Neuronal stem cell (in vitro differentiated cells): ENCODE measurements around the gene PKD2.

Experiments used
- DNase-seq: peaks from one replicate; pipeline ENCODE4 v3.0.0-alpha.2; 2013; ENCODE audit warnings: low spot score
- H2AFZ ChIP-seq: one replicate; pipeline ENCODE4 v1.6.1; 2013; ENCODE audit warnings: mild to moderate bottlenecking, low read length, inconsistent platforms
- H2AK5ac ChIP-seq: 2 replicates; pipeline ENCODE4 v1.6.1; 2013; ENCODE audit warnings: low read depth, mild to moderate bottlenecking, inconsistent platforms, low read length, moderate library complexity, mixed read lengths
- H2BK120ac ChIP-seq: 2 replicates; pipeline ENCODE4 v1.6.1; 2013; ENCODE audit warnings: low read depth, mild to moderate bottlenecking, inconsistent platforms, low read length, moderate library complexity, mixed read lengths
- H2BK12ac ChIP-seq: one replicate; pipeline ENCODE4 v1.6.1; 2013; ENCODE audit warnings: low read length, inconsistent platforms
- H2BK15ac ChIP-seq: 2 replicates; pipeline ENCODE4 v1.6.1; 2013; ENCODE audit warnings: mild to moderate bottlenecking, low read length, inconsistent platforms, mixed read lengths
- H2BK5ac ChIP-seq: one replicate; pipeline ENCODE4 v1.6.1; 2013; ENCODE audit warnings: inconsistent platforms, mild to moderate bottlenecking, low read length, moderate library complexity
- H3K14ac ChIP-seq: one replicate; pipeline ENCODE4 v1.6.1; 2013; ENCODE audit warnings: low read length, inconsistent platforms
- H3K18ac ChIP-seq: 2 replicates; pipeline ENCODE4 v1.6.1; 2013; ENCODE audit warnings: low read length, inconsistent platforms
- H3K23ac ChIP-seq: 2 replicates; pipeline ENCODE4 v1.6.1; 2013; ENCODE audit warnings: low read depth, mild to moderate bottlenecking, mixed read lengths, low read length, inconsistent platforms; ENCODE audit not compliant: poor library complexity
- H3K27ac ChIP-seq: replicated peaks from 3 replicates; pipeline ENCODE4 v1.5.1; 2013; ENCODE audit warnings: low read length, inconsistent platforms
- H3K27me3 ChIP-seq, 3 experiments: 2 replicates each; pipeline ENCODE4 v1.6.1; 2013; ENCODE audit warnings: low read length in 3 of 3, mild to moderate bottlenecking in 2 of 3, inconsistent platforms in 1 of 3, low read depth in 1 of 3, mixed read lengths in 1 of 3, moderate library complexity in 1 of 3; ENCODE audit not compliant: control insufficient read depth in 3 of 3, insufficient read depth in 3 of 3
- H3K36me3 ChIP-seq, 2 donors: replicated peaks in 1 of 2; 2 replicates each; pipeline ENCODE4 v1.6.1; 2013; ENCODE audit warnings: low read length in 2 of 2; ENCODE audit not compliant: control insufficient read depth in 2 of 2, insufficient read depth in 2 of 2
- H3K4ac ChIP-seq: 2 replicates; pipeline ENCODE4 v1.6.1; 2013; ENCODE audit warnings: inconsistent platforms, mild to moderate bottlenecking, low read length, moderate library complexity
- H3K4me1 ChIP-seq, 2 donors: 1 replicate in 1 of 2; 2 replicates in 1 of 2; pipeline ENCODE4 v1.6.1; 2013; ENCODE audit warnings: low read length in 2 of 2, low read depth in 1 of 2; ENCODE audit not compliant: control insufficient read depth in 2 of 2, insufficient read depth in 1 of 2
- H3K4me2 ChIP-seq: one replicate; pipeline ENCODE4 v1.6.1; 2013; ENCODE audit warnings: mild to moderate bottlenecking, low read length, inconsistent platforms; ENCODE audit not compliant: insufficient read depth, poor library complexity, severe bottlenecking
- H3K4me3 ChIP-seq, 2 donors: 2 replicates each; pipeline ENCODE4 v1.5.1; 2013; ENCODE audit warnings: low read length in 2 of 2, mild to moderate bottlenecking in 2 of 2, inconsistent platforms in 1 of 2, moderate library complexity in 1 of 2
- H3K79me1 ChIP-seq: one replicate; pipeline ENCODE4 v1.6.1; 2013; ENCODE audit warnings: low read depth, mild to moderate bottlenecking, inconsistent platforms, low read length, moderate library complexity
- H3K9ac ChIP-seq: one replicate; pipeline ENCODE4 v1.6.1; 2013; ENCODE audit warnings: mild to moderate bottlenecking, low read depth, low read length, inconsistent platforms; ENCODE audit not compliant: poor library complexity
- H3K9me3 ChIP-seq, 2 donors: replicated peaks in 1 of 2; 2 replicates each; pipeline versions ENCODE3 to v1.6.1; 2013; ENCODE audit warnings: low read length in 2 of 2, mild to moderate bottlenecking in 2 of 2, inconsistent platforms in 1 of 2, low read depth in 1 of 2, mixed read lengths in 1 of 2, moderate library complexity in 1 of 2; ENCODE audit not compliant: control insufficient read depth in 2 of 2, insufficient read depth in 1 of 2
- H4K8ac ChIP-seq: one replicate; pipeline ENCODE4 v1.6.1; 2013; ENCODE audit warnings: low read depth, mild to moderate bottlenecking, inconsistent platforms, low read length, moderate library complexity
- H4K91ac ChIP-seq: one replicate; pipeline ENCODE4 v1.6.1; 2013; ENCODE audit warnings: low read length, low read depth, mild to moderate bottlenecking, inconsistent platforms; ENCODE audit not compliant: poor library complexity
- WGBS, 2 donors: extraction: QIAGEN DNeasy Blood & Tissue Kit; methylation state at CpG; one replicate each; pipeline ENCODE4 v1.1.7; 2013; ENCODE audit warnings: missing lambda C conversion rate in 2 of 2, mixed read lengths in 1 of 2; ENCODE audit not compliant: insufficient read length in 2 of 2, insufficient replicate concordance in 1 of 2; ENCODE audit errors: extremely low coverage in 2 of 2; 5-methylcytosine and 5-hydroxymethylcytosine counted together

Gene PKD2

DNA sequence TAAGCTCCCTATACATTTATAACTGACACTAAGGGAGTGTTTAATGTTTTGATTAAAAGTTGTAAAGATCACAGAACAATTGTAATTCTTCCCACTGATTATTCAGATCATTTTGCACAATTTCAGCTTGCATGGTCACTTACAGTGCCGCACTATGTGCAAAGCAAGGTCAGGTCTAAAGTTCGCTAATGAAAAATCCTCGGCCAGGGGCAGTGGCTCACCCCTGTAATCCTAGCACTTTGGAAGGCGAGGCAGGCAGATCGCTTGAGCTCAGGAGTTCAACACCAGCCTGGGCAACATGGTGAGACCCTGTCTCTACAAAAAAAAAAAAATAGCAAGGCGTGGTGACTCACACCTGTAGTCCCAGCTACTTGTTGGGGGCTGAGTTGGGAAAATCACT lies 57.0 kb downstream of the PKD2 start:
- Histone ChIP-seq H3K36me3 (peaks cover 15 to 97% of the 10 kb centered on the region in 2 donors), H2BK12ac (no peak overlapping the region)

DNA sequence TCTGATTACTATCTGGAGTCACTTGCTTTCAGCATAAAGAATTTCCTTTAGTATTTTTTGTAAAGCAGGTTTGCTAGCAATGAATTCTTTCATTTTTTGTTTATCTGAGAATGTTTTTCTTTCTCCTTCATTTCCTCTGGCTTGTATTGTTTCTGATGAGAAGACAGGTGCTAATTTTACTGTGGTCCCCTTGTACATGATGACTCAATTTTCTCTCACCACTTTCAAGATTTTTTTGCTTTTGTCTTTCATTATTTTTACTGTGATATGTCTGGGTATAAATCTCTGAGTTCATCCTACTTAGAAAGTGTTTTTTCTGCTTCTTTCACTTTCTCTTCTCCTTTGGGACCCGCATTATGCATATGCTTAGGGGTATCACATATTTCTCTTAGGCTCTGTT lies 62.6 kb downstream of the PKD2 start:
- H2BK5ac ChIP-seq = no peak overlapping the region
- no peak overlapping the region for H3K27ac ChIP-seq
- peaks cover 31 to 100% of the 10 kb centered on the region in 2 donors for H3K36me3 ChIP-seq
- H3K23ac ChIP-seq = no peak overlapping the region
- H3K4me3 ChIP-seq = no peak overlapping the region
- no peaks in the 10 kb centered on the region for H3K79me1 ChIP-seq
- H2AFZ ChIP-seq = no peak overlapping the region
- H2BK120ac ChIP-seq = no peak overlapping the region
- DNase-seq = no peak
- H2BK15ac ChIP-seq = no peak overlapping the region
- no peak overlapping the region for H4K91ac ChIP-seq
- peaks cover 3 to 18% of the 10 kb centered on the region in 2 donors for H3K9me3 ChIP-seq
- H3K4ac ChIP-seq = no peak overlapping the region
- no peak overlapping the region for H3K14ac ChIP-seq
- WGBS, 2 donors = no CpG with 5 or more reads among the region's 1 CpG
- no peak overlapping the region for H3K9ac ChIP-seq
- H3K4me2 ChIP-seq = no peak overlapping the region
- no peak overlapping the region for H2BK12ac ChIP-seq
- H3K18ac ChIP-seq = no peak overlapping the region
- H4K8ac ChIP-seq = no peak overlapping the region
- no peak overlapping the region for H2AK5ac ChIP-seq
- H3K27me3 ChIP-seq = no peaks in the 10 kb centered on the region
- H3K4me1 ChIP-seq = no peaks in the 10 kb centered on the region

More for the DNA sequence above, 57.0 kb downstream of the PKD2 start:
- Histone ChIP-seq H3K27me3 (no peaks in the 10 kb centered on the region), H3K14ac (no peak overlapping the region), H3K4me3 (no peak overlapping the region), H2AFZ (no peak overlapping the region), H3K4ac (no peak overlapping the region), H3K4me2 (no peak overlapping the region), H3K9me3 (peaks cover 3 to 18% of the 10 kb centered on the region in 2 donors), H3K4me1 (no peaks in the 10 kb centered on the region), H4K91ac (no peak overlapping the region), H3K79me1 (no peaks in the 10 kb centered on the region), H2AK5ac (no peak overlapping the region), H3K9ac (no peak overlapping the region), H3K18ac (no peak overlapping the region), H3K27ac (no peak overlapping the region), H2BK5ac (no peak overlapping the region), H2BK15ac (no peak overlapping the region), H3K23ac (no peak overlapping the region), H4K8ac (no peak overlapping the region), H2BK120ac (no peak overlapping the region)
- WGBS, 2 donors = no CpG with 5 or more reads among the region's 6 CpGs
- no peak for DNase-seq

DNA sequence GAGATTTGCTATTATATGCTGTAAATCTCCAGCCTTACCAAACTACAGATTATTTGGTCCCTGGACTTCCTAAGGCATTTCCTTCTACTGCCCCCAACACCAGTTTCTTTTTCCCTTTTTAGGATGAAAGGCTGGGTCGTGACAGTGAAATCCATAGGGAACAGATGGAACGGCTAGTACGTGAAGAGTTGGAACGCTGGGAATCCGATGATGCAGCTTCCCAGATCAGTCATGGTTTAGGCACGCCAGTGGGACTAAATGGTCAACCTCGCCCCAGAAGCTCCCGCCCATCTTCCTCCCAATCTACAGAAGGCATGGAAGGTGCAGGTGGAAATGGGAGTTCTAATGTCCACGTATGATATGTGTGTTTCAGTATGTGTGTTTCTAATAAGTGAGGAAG lies 67.9 kb downstream of the PKD2 start:
- H2BK12ac ChIP-seq = no peak overlapping the region
- no peaks in the 10 kb centered on the region for H3K27me3 ChIP-seq
- no peak overlapping the region for H3K4me3 ChIP-seq
- H4K8ac ChIP-seq = no peak overlapping the region
- H2BK5ac ChIP-seq = no peak overlapping the region
- WGBS, 2 donors = no CpG with 5 or more reads among the region's 9 CpGs
- H3K9me3 ChIP-seq = no peaks in the 10 kb centered on the region
- no peak overlapping the region for H3K4ac ChIP-seq
- DNase-seq = no peak
- H2BK15ac ChIP-seq = no peak overlapping the region
- no peak overlapping the region for H3K23ac ChIP-seq
- peaks cover 25 to 91% of the 10 kb centered on the region in 2 donors for H3K36me3 ChIP-seq
- no peak overlapping the region for H3K27ac ChIP-seq
- no peak overlapping the region for H2AK5ac ChIP-seq
- no peaks in the 10 kb centered on the region for H3K79me1 ChIP-seq
- H2BK120ac ChIP-seq = no peak overlapping the region
- H4K91ac ChIP-seq = no peak overlapping the region
- H3K18ac ChIP-seq = no peak overlapping the region
- H3K9ac ChIP-seq = no peak overlapping the region
- H3K4me1 ChIP-seq = no peaks in the 10 kb centered on the region
- H3K14ac ChIP-seq = no peak overlapping the region
- no peak overlapping the region for H3K4me2 ChIP-seq
- no peak overlapping the region for H2AFZ ChIP-seq

DNA sequence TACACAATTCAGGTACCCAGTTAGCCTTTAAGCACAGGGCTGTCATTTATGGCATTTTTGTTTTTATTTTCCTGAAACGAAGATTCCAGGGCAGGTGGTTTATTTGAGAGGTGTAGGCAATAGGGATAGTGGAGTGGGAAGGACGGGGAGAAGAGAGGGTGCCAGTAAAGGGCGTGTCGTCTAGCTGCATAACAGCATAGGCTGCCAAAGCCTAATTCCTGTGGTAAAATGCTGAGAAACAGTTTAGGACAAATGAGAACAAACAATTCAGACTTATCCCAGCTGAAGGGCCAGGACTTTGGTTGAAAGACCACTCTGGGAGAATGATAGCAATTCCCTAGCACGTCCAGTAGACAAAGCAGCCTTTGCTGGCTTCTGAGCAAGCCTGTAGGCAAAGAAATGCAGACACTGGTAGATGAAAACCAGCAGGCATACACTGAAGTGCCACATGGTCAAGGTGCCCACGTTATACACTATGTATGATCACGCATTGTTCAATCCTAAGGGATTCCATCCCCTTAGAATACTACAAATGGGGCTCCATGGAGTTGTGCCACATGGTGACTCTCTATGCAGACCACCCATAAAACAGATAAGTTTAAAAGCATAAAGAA lies 70.6 kb downstream of the PKD2 start:
- Histone ChIP-seq H3K27me3 (no peaks in the 10 kb centered on the region), H3K9ac (no peak overlapping the region), H2BK15ac (no peak overlapping the region), H3K36me3 (peaks cover 8 to 65% of the 10 kb centered on the region in 2 donors), H3K9me3 (no peaks in the 10 kb centered on the region), H2BK12ac (no peak overlapping the region), H3K14ac (no peak overlapping the region), H2BK5ac (no peak overlapping the region), H3K79me1 (no peaks in the 10 kb centered on the region), H2AK5ac (no peak overlapping the region), H3K4me3 (no peak overlapping the region), H3K4me1 (no peaks in the 10 kb centered on the region), H2AFZ (no peak overlapping the region), H3K23ac (no peak overlapping the region), H3K18ac (no peak overlapping the region), H4K8ac (no peak overlapping the region), H2BK120ac (no peak overlapping the region), H4K91ac (no peak overlapping the region), H3K4me2 (no peak overlapping the region), H3K4ac (no peak overlapping the region), H3K27ac (no peak overlapping the region)
- WGBS, 2 donors = no CpG with 5 or more reads among the region's 7 CpGs
- DNase-seq = no peak
